HFFc6 (cell line): ENCODE data around the gene NUP85. TPM values are rescaled to one million over a fixed set of nuclear protein-coding genes. Genes with fewer than 3 reads are reported as not detected.
"Not testable (repeated sequence)": the region's sequence is repeated elsewhere in the genome, so short reads cannot be mapped to it uniquely, and the experiment has no call there.

Experiments used
- DNase-seq: peaks from one replicate; pipeline ENCODE4 v3.0.0-alpha.2; 2018
- H3K27ac Mint-ChIP-seq: 2 replicates; pipeline ENCODE4 v1.8.0; 2020; ENCODE audit warnings: mild to moderate bottlenecking, mixed read lengths
- H3K27me3 Mint-ChIP-seq: 2 replicates; pipeline ENCODE4 v1.8.0; 2021; ENCODE audit warnings: mild to moderate bottlenecking, moderate library complexity, mixed read lengths; ENCODE audit not compliant: insufficient read depth
- H3K36me3 Mint-ChIP-seq: 2 replicates; pipeline ENCODE4 v1.8.0; 2021; ENCODE audit warnings: low read depth, mixed read lengths
- H3K4me1 Mint-ChIP-seq: 2 replicates; pipeline ENCODE4 v1.8.0; 2020; ENCODE audit warnings: low read depth, mixed read lengths
- H3K4me3 Mint-ChIP-seq: 2 replicates; pipeline ENCODE4 v1.8.0; 2020; ENCODE audit warnings: mild to moderate bottlenecking, moderate library complexity, mixed read lengths
- H3K9me3 Mint-ChIP-seq: 2 replicates; pipeline ENCODE4 v1.8.0; 2020; ENCODE audit warnings: mild to moderate bottlenecking, mixed read lengths
- CTCF ChIP-seq: fragments of 200-600 bp; sonication (generic); IDR thresholded peaks from 2 replicates; pipeline ENCODE4 v1.5.0; 2021; ENCODE audit warnings: antibody characterized with exemption, mild to moderate bottlenecking
- total RNA-seq, 6 experiments: library from RNA; stranded (reverse); fragmentation: NEBNext Ultra II Directional; extraction: Animal tissue kit (Norgen Biotek cat#: 25700); gene quantifications; 2 replicates in 1 of 6; 3 replicates in 5 of 6; pipeline ENCODE4 v1.2.3, GENCODE V29; 2021

Gene NUP85
- total RNA-seq, 6 experiments from 2014 or later = 38.0 to 47.8 (median 43.1) TPM

DNA sequence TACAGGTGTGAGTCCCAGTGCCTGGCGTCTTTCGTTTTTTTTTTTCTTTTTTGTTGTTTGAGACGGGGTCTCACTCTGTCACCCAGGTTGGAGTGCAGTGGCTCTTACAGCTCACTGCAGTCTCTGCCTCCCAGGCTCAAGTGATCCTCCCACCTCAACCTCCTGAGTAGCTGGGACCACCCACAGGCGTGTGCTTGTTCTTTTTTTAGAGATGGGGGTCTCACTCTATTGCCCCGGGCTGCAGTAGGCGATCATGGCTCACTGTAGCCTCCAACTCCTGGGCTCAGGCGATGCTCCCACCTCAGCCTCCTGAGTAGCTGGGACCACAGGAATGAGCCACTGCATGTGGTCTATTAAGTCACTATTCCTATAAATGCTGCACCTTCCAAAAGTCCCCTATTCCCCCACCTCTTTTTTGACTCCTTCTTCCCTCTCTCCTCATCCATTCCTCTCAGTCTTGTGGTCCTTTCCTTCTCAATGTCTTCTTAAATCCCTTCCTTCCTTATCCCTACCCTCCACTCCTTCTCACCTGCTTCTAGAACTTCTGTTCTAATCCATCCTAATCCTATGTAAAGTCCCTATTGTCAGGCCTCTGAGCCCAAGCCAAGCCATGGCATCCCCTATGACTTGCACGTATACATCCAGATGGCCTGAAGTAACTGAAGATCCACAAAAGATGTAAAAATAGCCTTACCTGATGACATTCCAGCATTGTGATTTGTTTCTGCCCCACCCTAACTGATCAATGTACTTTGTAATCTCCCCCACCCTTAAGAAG, 46.7 kb downstream of the NUP85 start:
- no peak overlapping the region for H3K4me3 Mint-ChIP-seq
- peaks cover 23% of the 10 kb centered on the region for H3K4me1 Mint-ChIP-seq
- no peaks in the 10 kb centered on the region; the same call in 1 of the 2 replicates for H3K27me3 Mint-ChIP-seq
- H3K36me3 Mint-ChIP-seq = no peaks in the 10 kb centered on the region; the same call in 1 of the 2 replicates
- TF ChIP-seq CTCF = no peak
- H3K27ac Mint-ChIP-seq = no peak overlapping the region; the same call in 1 of the 2 replicates
- DNase-seq = no peak
- no peaks in the 10 kb centered on the region for H3K9me3 Mint-ChIP-seq

DNA sequence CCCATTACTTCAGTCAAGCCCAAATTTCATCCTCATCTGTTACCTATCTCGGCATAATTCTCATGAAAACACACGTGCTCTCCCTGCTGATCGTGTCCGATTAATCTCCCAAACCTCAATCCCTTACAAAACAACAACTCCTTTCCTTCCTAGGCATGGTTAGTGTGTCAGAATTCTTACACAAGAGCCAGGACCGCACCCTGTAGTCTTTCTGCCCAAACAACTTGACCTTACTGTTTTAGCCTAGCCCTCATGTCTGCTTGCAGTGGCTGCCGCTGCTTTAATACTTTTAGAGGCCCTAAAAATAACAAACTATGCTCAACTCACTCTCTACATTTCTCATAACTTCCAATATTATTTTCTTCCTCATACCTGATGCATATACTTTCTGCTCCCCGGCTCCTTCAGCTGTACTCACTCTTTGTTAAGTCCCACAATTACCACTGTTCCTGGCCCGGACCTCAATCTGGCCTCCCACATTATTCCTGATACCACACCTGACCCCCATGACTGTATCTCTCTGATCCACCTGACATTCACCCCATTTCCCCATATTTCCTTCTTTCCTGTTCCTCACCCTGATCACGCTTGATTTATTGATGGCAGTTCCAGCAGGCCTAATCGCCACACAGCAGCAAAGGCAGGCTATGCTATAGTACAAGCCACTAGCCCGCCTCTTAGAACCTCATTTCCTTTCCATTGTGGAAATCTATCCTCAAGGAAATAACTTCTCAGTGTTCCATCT, 50.6 kb downstream of the NUP85 start:
- H3K27ac Mint-ChIP-seq = peak overlapping the region; percentile 18; the same call in 1 of the 2 replicates
- not testable (repeated sequence) for H3K4me3 Mint-ChIP-seq, H3K9me3 Mint-ChIP-seq, H3K27me3 Mint-ChIP-seq, DNase-seq, H3K36me3 Mint-ChIP-seq
- H3K4me1 Mint-ChIP-seq = peaks cover 49% of the 10 kb centered on the region

DNA sequence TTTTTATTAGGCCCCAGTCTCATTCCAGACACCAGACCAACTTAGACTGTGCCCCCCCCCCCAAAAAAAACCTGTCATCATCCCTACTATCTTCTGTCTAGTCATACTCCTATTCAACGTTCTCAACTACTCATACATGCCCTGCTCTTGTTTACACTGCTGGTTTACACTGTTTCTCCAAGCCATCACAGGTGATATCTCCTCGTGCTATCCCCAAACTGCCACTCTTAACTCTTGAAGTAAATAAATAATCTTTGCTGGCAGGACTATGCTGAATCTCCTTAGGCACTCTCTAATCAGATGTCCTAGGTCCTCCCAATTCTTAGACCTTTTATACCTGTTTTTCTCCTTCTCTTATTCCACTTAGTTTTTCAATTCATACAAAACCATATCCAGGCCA, 51.7 kb downstream of the NUP85 start:
- DNase-seq, H3K4me3 Mint-ChIP-seq, H3K9me3 Mint-ChIP-seq, H3K27ac Mint-ChIP-seq, H3K27me3 Mint-ChIP-seq, H3K36me3 Mint-ChIP-seq: not testable (repeated sequence)
- H3K4me1 Mint-ChIP-seq = peaks cover 52% of the 10 kb centered on the region

DNA sequence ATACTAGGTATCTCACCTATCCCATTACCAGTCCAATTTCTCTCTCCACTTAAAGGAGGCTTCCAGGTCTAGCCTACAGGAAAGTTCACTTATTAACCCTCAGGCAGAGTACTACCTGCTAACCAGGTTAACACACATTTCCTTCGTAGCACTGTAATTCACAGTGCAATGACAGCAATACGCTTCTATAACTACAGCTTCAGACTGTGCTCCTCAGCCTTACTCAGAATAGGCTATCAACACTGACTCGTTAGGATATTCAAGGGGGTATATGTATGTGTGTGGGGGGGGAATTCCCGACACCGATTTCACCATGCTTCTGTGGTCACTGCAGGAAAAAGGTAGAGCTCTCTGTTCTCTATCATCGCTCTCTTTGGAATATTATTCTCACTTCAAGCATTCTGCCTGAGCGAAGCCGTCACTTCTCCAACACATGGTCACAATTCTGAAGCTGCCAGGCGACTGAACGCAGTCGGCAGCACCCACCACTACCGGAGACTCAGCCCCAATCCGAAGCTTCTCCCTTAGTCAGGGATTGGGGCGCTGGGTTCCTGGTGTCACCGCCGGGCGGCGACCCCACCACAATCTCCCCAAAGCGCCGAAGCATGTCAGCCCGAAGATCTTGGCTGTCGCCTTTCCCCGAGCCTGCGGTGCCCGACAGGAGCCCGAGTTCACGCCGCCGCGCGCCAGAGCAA, 55.3 kb downstream of the NUP85 start:
- peak overlapping the region; percentile 100 for H3K27ac Mint-ChIP-seq
- peak overlapping the region; percentile 100 for H3K4me3 Mint-ChIP-seq
- no peaks in the 10 kb centered on the region; the same call in 1 of the 2 replicates for H3K27me3 Mint-ChIP-seq
- peaks cover 58% of the 10 kb centered on the region for H3K4me1 Mint-ChIP-seq
- DNase-seq = no peak
- no peaks in the 10 kb centered on the region for H3K9me3 Mint-ChIP-seq
- TF ChIP-seq CTCF = peak; percentile 54
- peaks cover 7% of the 10 kb centered on the region for H3K36me3 Mint-ChIP-seq

- H3K36me3 Mint-ChIP-seq = peaks cover 13% of the 10 kb centered on the region
- H3K4me3 Mint-ChIP-seq = peak within 1 kb of the TSS; percentile 100
- no peaks in the 10 kb centered on the region for H3K9me3 Mint-ChIP-seq
- H3K27ac Mint-ChIP-seq = peak within 1 kb of the TSS; percentile 100
- TF ChIP-seq CTCF = no peak
- no peaks in the 10 kb centered on the region; the same call in 1 of the 2 replicates for H3K27me3 Mint-ChIP-seq
- peak; percentile 88 for DNase-seq
- peaks cover 51% of the 10 kb centered on the region for H3K4me1 Mint-ChIP-seq
Observed at GRCh38 chr17:75261336-75262111, 56.0 kb downstream of the NUP85 start, which contains the start of the genes GGA3 and MRPS7. Gene GGA3 (minus strand): TSS chr17:75261606. CDS start chr17:75261587, 19 bp downstream. Gene MRPS7 (plus strand): TSS chr17:75261879. CDS start chr17:75261901, 22 bp downstream.
